SK-N-SH treated with all-trans-retinoic acid at 6 μM for 48 hours (cell line): Measurements from ENCODE around the gene HOXC9.

Experiments used
- ARNTL ChIP-seq: fragments of 450-650 bp; formaldehyde crosslinking; IDR thresholded peaks from 2 replicates; pipeline ENCODE4 v1.5.0; 2020; ENCODE audit warnings: low read depth, mild to moderate bottlenecking, moderate library complexity, borderline replicate concordance
- OSR1 ChIP-seq: fragments of 250-450 bp; sonication (Bioruptor Pico); IDR thresholded peaks from 2 replicates; pipeline ENCODE4 v1.8.0; 2022; ENCODE audit warnings: moderate library complexity, mild to moderate bottlenecking, inconsistent platforms
- RARB ChIP-seq: fragments of 250-450 bp; sonication (Bioruptor Pico); IDR thresholded peaks from 2 replicates; pipeline ENCODE4 v1.8.0; 2021; ENCODE audit warnings: mild to moderate bottlenecking, moderate library complexity
- ZNF565 ChIP-seq: fragments of 450-650 bp; formaldehyde crosslinking; conservative IDR thresholded peaks from 2 replicates; pipeline ENCODE4 v1.5.0; 2020; ENCODE audit warnings: low read depth, mild to moderate bottlenecking, moderate library complexity

GRCh38 chr12:54039417-54040147, 39.6 kb downstream of the HOXC9 start:
- TF ChIP-seq OSR1 (CRISPR knock-in tag) (no peak), ARNTL (CRISPR knock-in tag) (no peak), ZNF565 (CRISPR knock-in tag) (no peak), RARB (CRISPR knock-in tag) (no peak)
